Activated T-helper 9 cell treated with anti-CD3 and anti-CD28 coated beads, Interleukin-2, amount 50 U/mL, for 16 hours (primary cell): ENCODE data around the gene LYSMD4.

Experiments
- DNase-seq: peaks from one replicate; pipeline ENCODE4 v3.0.0-alpha.2; 2020; ENCODE audit warnings: low read depth

The LYSMD4 gene

DNA sequence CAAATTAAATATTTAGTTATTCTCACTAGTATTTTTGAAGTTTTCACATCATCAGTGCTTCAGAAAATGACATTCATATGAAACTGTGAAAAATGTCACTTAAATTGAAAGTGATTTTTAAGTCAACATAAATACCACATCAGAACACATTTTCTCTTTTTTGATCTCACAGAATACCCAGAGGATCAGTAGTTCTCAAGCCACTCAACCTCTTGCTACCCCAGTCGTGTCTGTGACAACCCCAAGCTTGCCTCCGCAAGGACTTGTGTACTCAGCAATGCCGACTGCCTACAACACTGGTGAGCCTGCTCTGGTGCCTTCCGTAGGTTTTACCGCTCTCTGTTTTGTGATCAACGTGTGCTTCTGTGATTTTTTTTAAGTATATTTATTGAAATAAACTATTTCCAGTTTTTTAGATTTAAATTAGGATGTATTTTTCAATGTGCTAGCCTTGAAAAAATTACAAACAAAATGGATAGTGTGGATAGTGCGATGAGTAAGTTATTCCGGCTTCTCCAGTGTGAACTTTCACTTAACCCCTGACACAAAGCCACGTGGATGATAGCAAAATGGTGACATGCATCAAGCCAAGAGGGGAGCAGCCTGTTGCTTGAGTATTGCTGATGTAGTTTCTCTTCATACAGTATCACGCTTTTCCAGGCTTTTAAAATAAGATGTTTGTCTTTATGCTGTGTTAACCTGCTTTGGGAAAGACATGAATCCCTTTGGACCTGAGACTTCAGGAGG is 26.5 kb downstream of the LYSMD4 start:
- no peak for DNase-seq

DNA sequence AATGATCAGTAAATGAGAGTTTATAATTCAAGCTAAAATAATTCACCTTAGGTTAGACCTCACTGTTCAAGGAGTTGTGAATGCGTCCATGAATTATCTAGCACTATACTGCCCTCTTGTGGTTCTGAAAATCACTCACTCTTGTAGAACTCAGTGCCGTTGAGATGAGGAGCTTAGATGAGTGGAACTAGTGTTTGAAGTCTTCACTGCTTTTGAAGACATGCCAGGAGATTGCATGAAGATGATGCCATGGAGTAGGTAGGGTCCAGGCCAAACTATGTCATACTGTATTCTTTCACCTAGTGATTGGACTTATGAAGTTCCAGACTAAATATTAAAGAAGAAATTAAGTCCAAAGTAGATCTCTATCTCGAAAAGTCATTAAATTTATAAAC is 28.8 kb downstream of the LYSMD4 start:
- DNase-seq: no peak

GRCh38 chr15:99703603-99704443 is 29.4 kb downstream of the LYSMD4 start:
- DNase-seq: no peak

DNA sequence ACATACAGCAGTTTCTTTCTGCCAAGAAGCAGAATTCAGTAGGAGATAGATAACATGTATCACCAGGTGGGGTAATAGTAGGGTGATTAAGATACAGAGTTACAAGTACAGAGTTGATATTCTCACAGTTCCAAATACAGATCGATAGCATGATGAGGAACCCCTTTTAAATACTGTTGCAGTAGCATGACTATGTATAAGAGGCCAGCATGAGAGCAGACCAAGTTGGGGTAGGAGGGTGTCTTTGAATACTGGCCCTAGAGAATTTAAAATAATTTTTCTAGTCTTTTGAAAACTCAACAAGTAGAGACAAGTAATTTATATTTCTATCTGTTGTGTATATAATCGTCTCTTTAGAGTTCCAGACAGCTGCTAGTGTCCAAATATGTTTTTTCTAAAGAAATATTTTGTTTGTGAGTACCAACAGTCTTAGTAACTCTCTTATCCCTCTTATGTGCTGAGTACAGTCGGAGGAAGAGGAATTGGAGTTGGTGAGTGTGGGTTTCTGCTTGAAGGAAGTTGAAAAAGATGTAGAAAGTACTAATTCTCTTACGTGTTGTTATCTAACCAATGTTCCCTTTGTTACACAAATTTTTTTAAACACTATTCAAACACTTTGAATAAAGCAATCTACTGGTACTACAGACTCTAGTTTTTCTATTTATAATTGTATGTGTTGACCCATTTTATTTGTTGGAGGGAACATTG is 30.2 kb downstream of the LYSMD4 start:
- DNase-seq: no peak

- no peak for DNase-seq
Observed at GRCh38 chr15:99696096-99696495, 37.1 kb downstream of the LYSMD4 start.

DNA sequence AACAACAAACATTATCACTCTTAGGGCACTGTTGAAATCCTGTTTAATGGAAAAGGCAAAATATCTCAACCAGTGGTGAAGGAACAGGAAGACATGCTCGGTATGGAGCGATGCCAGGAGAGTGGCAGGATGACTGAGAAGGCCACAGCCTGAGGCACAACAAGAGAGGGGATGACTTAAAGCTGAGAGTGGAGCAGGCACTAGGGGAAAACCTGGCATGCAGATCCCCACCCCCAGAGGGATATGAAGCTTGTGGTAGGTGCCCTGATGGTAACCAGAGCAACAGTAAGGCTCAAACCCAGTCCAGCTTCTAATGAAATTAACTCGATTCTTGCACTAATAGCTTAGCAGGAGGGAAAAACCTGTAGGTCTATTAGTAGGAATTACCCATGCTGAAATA is 40.4 kb downstream of the LYSMD4 start:
- DNase-seq: no peak

- DNase-seq: no peak
Observed at GRCh38 chr15:99686290-99686689, 46.9 kb downstream of the LYSMD4 start.

DNA sequence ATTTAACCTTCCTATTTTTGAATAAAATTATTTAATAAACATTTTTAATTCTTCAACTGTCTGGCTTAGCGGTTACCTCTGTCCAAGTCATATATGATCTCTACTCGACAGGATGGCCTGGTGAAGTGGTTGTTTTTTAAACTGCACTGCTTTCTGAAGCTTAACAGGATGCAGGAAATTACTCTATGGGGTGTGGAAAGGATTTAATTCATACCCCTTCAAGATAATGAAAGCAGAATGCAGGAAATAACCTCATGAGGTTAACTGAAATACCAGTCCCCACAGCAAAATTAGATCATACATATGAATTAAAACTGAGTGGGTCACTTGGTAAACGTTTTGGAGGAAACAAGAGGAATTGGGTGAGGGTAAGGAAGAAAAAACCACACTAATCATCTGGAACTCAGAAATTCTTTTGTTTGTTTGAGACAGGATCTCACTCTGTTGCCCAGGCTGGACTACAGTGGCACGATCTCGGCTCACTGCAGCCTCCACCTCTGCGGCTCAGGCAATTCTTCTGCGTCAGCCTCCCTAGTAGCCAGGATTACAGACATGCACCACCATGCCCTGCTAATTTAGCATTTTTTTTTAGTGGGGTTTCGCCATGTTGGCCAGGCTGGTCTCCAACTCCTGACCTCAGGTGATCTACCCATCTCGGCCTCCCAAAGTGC is 50.1 kb downstream of the LYSMD4 start:
- DNase-seq: no peak

DNA sequence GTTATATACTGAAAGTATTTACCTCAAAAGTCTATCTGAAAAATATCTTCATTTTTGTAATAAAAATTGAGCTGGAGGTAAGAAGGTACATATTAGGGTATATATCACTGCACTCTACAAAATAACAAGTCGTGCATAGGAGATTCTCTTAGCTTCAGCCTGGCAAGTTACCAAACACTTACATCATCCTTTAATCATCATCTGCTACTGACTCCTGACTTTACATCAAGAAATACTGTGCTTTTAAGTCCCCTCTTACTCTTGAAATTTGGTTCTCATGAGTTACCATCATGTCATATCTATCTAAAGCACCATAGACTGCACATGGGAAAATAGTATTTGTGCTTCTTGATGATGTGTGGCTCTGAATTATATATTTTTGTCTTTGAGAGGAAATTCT is 50.8 kb downstream of the LYSMD4 start:
- no peak for DNase-seq

GRCh38 chr15:99681990-99682389 is 51.2 kb downstream of the LYSMD4 start:
- DNase-seq: no peak

GRCh38 chr15:99680276-99680675 is 53.0 kb downstream of the LYSMD4 start:
- DNase-seq: no peak

- DNase-seq: no peak
Observed at GRCh38 chr15:99677540-99678134, 55.6 kb downstream of the LYSMD4 start.
